GM21515 (cell line): ENCODE results near the gene KRT4.
"Not testable (repeated sequence)": the region's sequence is repeated elsewhere in the genome, so short reads cannot be mapped to it uniquely, and the experiment has no call there.

Experiments
- ATAC-seq: cut with Tn5 transposase; IDR thresholded peaks from one replicate; pipeline ENCODE4 v1.9.1; 2021; ENCODE audit not compliant: unreplicated experiment

KRT4 gene

DNA sequence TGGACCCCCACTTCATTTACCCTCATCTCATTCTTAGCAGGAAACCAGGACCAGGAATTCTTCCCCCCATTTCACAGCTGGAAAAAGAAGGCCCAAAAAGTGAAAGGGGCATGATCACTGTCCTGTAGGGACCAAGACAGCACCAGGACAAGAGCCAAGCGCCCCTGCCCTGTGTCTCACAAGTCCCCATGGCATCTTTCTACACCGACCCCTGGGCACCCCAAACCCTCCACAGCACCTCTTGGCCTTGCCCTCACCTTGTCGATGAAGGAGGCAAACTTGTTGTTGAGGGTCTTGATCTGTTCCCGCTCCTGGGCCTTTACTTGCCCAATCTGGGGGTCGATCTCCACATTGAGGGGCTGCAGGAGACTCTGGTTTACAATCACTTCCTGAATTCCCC, 37.5 kb downstream of the KRT4 start:
- ATAC-seq = no peak

DNA sequence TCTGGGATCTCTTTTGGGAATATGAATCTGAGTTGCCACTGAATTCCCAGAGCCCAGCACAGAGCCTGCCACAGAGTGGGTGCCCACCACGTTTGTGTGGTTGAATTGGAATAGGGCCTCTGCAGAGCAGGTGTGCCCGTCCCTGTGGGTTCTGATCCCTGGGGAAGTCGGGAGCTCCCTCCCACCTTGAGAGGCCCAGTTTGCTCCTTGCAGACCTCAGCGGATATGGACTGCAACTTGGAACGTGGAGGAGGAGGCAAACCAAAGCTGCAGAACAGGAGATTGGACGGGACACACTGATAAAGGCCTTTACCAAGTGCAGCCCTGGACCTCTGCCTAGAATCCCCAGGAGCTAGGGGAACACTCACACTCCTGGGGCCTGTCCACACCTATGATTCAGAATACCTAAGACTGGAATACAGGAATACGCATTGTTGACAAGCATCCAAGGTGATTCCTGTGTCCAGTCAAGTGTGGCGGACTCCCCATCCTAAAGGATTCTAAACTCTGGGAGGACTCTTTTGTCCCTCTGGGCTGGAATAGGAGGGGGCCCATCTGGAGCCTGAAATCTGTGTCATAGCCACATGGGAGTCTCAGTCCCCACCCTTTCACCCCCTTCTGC, 39.2 kb downstream of the KRT4 start:
- no peak for ATAC-seq

DNA sequence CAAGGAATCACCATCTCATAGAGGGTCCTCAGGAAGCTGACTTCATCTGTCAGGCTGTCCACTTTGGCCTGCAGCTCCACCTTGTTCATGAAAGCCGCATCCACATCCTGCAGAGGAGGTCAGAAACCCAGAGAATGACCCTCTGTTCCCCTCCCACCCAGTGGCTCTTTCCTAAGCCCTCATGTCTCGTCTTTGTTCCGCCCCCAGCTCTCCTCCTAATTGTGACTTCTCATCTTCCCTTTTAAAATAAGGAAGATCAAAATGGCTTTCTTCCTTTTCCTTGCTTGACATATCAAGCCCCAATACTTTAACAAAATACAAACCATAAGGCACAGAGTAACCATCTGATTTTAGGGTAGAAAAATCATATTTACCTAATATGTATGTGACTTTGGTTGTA, 41.1 kb downstream of the KRT4 start:
- no peak for ATAC-seq

DNA sequence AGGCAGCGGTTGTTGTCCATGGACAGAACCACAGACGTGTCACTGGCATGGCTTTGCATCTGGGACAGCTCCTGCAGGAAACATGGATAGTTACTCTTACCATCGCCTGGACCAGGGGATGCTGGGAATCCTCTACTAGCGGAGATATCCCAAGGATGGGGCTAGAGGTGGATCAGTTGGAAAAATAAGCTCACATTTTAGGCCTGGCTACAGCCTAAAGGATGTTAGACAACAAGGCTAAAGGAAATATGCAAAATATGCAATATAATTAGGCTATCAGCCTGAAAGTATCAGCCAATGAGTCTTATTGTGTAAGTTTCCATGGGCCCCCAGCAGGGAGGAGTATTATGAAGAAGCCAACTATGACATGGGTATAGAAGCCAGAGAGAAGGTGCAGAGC, 41.7 kb downstream of the KRT4 start:
- ATAC-seq = no peak

DNA sequence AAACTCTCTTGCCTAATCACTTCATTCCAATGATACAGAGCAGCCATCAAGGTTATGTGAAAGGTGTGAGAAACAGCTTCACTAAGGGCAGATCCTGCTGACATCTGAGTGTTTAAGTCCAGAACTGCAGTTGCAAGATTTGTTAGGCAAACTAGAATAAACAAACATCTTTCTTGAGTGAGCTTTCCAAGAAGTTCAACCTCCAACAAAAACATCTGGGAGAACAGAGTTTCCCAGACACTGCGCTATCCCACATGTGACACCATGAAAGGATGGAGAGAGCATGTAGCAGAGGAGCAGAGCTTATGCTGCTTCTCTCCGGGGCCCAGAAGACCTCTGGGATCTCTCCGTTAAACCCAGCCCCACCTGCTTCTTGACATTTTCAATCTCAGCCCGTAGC, 42.4 kb downstream of the KRT4 start:
- ATAC-seq = no peak

DNA sequence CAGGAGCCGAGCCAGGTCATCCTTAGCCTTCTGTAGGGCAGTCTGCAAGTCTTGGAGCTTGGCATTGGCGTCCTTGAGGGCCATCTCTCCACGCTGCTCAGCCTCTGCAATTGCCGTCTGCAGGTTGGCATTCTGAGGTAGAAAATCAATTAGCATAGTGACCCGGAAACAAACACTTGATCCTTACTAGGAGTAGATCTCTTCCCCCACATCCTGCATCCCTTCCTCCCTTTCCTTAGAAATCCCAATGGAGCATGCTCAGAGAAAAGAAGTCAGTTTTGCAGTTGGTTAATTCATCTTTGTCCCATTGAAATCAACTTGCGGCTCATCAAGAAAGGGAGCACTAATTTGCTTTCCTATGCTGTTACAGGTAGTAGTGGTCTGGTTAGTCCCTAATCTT, 42.8 kb downstream of the KRT4 start:
- no peak for ATAC-seq

DNA sequence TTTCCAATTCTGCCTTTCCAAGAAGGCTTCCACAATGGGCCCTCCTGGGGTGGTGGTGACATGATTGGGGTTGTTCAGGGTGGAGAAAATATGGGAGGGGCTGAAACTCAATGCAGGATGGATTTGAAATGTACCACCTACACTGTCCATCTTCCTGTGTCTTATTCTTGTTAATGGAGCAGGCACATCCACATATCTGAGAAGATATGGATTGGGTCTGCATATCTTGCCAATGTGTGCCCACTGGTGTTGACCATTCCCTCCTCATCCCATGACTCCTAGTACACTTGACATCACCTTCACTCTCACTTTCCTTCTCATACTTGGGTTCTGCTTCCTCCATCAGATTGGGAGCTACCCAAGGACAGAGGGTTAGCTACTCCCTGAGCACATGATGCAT, 44.0 kb downstream of the KRT4 start:
- ATAC-seq = no peak

DNA sequence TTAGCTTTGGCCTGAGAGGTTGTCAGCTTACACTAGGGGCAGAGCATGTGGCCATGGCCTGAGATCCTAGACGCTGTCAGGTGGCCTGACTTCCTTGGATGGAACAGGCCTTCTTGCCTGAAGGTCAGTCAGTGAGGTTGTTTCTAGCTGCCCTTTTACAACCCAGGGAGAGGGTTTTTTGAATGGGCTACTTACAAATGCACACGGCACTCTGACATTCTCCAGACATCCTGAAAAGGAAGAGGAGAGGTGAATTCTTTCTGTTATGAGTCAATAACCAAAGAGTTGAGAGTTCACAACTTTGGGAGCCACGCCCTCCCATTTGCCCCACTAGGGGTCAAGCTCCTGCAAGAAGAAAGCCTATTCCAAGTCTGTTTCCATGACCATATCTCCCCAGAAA, 44.6 kb downstream of the KRT4 start:
- no peak for ATAC-seq

DNA sequence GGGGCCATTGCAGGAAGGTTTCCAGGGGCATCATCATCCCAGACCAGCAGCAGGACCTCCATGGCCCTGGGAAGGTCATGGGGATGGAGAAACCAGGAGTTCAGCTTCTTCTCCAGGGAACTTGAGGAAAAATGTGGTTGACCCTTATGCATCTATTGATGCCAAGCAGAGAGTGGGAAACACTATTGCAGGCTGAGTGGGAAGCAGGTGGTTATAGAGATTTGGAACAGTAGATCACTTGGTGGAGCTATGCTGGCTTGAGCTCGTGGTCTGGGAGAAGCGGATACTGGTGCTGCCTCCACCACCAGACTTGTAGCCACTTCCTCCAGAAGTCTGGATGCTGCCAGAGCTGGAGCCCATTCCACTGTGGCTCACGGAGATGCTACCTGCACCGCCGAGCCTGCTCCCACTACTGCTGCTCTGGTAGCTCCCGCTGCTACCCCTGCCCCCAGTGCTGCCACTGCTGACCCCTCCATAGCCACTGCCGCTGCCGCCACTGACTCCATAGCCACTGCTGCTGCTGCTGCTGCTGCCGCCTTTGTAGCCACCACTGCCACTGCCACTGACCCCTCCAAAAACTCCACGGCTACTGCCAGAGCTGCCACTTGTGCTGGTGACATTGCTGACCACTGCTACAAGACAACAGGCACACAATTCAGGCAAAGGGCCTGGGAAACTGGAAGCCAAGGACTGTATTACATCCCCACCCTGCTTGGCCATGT, 45.3 kb downstream of the KRT4 start:
- ATAC-seq = no peak

DNA sequence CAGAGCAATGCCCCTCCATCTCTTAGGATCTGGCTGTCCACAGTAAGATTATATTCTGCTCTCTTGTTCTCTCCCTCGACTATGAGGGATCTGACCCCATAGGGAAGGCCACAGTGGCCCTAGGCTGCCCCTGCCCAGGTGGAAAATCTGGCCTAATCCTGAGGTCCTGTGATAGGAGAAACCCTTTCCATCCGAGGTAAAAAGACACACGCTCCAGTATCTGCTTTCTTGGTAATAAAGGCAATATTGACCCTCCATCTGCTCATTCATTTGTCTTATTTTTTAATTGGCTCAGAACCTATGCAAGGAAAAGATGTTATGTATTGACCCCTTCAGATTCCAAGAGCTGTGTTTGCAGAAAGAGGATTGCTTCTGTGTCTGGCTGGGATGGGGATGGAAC, 46.5 kb downstream of the KRT4 start:
- ATAC-seq = no peak

DNA sequence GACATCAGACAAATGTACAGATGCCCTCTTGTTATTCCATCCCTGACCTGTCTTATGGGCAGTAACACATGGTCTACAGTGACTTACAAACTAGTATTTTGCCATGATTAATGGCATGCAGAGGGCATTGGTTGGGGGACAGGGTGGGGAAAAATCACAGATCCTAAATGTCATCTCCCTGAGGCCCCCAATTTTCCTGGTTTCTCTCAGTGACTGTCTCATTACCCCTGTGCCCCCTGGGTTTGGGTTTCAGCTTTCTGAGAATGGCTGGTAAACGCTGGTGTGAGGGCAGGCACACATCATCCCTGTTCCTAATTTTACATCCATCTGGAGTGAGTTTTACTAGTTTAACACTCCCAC, 46.9 kb downstream of the KRT4 start:
- no peak for ATAC-seq

DNA sequence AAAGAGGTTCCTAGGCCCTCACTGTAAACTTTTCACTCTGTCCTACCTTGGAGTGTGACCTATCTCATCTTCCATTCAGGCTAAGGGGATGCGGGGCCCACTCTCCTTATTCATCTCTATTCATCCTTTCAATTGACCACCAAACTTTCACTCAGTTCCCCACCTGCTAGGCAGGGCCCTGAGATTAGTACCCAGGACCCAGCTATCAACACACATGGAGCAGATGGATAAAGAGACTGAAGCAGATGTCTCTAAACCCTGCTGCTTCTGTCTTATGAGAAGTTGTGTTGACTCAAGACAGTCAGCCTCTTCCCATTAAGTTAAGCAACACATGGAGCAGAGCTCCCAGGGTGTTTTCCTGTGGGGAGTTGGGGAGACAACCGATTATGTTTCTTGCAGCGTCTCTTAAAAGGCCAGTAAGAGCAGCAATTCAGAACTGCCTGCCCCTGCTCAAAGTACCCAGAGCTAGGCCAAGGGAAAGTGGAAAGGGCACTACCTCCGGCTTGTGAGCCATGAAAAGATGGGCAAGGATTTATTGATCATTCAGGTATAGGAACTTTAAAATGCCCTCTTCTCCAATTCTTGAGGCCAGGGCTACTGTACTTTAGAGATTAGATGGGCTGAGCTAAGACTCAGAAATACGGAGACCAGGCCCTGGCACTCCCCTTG, 47.4 kb downstream of the KRT4 start:
- no peak for ATAC-seq

DNA sequence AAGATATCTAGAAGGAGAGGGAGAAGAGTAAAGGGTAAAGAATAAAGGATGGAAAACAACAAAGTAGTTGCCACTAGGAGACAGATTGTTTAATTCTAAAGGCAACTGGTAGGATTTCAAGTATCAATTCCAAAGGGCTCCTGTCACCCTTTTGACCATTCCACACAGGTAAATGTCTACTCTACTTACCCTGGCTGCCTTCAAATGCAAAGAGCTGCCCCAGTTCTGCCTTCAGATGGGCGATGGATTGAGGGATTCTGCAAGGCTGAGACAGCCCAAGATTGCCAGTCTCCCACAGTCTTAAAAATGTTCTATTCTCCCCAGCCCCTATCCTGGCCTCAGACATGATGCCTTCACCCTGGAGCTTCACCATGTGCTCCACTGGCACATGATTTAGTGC, 48.2 kb downstream of the KRT4 start:
- no peak for ATAC-seq

DNA sequence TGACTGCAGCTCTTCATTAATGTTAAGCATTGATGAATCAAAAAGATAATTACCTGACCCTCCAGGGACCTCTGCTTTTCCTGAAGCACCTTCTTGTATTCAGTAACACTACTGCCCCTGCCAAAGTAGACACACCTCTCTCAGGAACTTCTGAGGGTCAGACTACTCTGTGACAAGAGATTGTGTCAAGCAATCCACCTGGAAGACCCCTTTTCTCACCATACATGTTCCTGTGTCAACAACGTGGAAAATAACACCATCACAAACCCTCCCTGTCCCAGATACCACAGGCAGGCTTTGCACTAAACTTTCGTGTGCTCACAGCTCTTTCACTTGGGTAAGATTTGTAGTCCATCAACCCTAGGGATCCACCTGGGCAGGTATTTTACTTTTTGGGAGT, 49.9 kb downstream of the KRT4 start:
- no peak for ATAC-seq

DNA sequence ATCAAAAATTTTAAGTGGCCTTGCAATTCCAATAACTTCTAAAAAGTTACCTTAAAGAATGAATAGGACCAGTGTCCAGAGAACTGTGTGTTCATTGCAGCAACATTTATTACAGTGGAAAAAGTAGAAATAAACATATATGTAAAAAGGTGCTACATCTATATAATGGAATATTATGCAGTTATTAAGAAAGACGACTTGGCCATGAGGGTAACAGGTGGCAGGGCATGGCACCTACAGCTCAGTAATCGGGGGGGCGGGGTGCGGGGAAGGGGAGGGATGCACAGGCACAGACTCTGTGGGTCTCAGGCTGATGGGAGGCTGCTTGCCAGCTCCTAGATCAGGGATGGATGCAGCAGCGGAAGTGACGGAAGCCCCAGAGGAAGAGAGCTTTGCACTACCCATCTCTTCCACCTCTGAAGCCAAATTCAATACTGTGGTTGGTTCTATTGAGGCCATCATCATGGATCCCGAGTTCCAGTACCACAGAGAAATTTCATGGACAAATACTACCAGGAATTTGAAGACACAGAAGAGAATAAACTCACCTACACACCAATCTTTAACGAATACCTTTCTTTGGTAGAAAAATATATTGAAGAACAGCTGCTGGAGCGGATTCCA, 50.8 kb downstream of the KRT4 start:
- no peak for ATAC-seq

DNA sequence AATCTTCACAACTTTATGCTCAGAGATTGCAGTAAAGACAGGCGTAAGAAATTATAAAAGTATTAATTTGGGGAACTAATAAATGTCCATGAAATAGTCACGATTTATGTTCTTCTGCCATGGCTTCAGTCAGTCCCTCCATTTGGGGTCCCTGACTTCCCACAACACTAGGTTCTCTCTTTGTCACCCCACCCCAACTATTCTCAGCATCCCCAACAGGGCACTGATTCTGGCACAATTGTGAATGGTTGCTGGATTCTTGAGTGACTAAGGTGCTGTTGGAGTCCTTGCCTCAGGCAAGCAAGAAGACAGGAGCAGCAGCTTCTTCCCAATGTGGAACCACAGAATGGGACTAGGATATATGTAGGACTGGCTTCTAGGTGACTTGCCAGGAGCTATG, 52.1 kb downstream of the KRT4 start:
- no peak for ATAC-seq

DNA sequence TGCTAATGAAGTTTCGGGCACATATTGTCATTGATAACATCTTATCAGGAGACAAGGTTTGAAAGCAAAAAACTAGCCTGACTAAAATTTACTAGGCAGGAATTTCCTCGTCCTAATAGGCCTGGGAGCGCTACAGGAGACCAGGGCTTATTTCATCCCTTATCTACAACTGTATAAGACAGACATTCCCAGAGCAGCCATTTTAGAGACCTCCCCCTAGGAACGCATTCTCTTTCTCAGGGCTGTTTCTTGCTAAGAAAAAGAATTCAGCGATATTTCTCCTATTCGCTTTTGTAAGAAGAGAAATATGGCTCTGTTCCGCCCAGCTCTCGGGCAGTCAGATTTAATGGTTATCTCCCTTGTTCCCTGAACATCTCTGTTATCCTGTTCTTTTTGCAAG, 52.7 kb downstream of the KRT4 start:
- ATAC-seq = not testable (repeated sequence)

DNA sequence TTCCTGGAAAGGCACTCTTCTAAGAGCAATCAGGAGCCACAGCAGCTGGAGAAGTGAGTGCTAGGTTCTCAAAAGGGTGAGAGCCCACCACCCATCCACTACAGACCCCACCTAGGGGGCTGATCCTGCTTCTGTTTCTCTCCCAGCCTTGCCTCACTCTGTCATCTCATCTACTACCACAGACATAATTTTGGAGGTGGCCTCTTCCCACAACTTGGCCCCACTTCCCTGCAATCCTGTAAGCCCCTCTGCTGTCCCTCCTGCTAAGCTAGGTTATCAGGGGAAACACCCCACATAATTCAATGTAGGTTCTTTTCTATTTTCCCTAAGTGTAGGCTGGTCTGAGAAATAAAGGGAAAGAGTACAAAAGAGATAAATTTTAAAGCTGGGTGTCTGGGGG, 53.3 kb downstream of the KRT4 start:
- ATAC-seq = no peak

DNA sequence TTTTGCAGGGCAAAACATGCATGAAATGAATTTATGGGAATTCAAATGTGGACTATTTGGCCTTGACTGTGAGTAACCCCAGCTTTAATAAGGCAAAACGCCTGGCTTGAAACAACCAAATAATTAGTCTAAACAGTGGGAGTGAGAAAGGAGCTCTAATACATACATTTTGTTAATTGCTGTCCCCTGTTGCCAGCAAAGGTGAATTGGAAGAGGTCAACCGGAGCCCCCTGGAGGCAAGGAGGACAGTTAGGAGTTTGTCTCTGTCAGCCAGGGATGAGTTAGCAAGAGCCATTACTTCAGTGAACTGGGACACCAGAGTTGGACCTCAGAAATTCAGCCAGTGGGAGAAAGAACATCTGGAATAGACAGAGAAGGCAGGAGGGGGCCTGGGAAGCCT, 54.2 kb downstream of the KRT4 start:
- ATAC-seq = no peak

DNA sequence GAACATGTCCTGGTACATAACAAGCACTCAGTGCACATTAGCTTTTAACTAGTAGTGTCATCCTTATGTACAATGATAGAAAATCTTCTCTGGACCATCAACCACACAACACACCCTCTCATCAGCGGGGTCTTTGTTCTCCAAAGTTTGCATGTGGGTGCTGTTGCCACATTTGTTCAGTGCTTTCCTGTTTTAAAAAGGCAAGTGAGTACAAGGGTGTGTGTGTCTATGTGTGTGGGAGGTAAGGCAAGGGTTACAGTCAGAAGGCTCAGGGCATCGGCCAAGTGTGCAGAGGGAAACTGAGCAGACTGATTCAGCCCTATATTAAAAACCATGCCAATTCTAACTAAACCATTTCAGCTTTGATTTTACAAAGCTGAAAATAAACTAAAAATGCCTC, 54.7 kb downstream of the KRT4 start:
- no peak for ATAC-seq

DNA sequence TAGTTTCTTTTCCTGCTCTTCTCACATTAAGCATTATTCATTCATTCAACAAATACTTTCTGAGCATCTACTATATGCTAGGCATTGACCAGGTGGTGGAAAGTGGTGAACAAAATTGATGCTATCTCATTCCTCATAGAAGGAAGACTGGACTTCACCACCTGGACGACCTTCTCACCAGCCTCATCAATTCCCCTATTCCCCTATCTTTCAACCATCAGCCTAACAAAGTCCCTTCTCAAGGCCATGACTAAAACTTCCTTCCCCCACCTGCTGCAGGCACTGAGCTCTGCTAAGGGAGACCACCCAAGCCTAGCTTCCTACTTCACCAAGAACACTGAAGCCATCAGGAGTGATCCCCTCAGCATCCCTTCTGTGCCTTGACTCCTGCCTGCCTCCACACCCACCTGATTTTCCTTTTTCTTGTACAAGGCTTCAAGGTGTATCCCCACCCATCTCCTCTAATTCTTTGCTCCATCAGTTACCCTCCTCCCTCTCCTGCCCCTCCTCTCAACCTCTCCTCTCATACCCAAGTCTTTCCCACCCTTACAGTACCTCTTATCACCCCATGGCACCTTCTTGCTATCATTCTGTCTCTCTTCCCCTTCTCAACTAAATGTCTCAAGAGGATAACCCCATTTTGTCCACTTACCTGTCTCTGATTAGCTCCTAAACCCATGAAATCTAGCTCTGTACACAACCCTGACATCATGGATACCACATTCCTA, 56.3 kb downstream of the KRT4 start:
- no peak for ATAC-seq
